Thoracic aorta (tissue), 2 donors: Measurements from ENCODE around the gene INAVA. TPM values are rescaled to one million over a fixed set of nuclear protein-coding genes. Genes with fewer than 3 reads are reported as not detected.
"Not testable (repeated sequence)": the region's sequence is repeated elsewhere in the genome, so short reads cannot be mapped to it uniquely, and the experiment has no call there.

Source experiments
- ATAC-seq: fragments of 150-250 bp; one replicate; pipeline ENCODE4 v1.8.0; 2017; ENCODE audit warnings: low read depth; ENCODE audit not compliant: insufficient number of reproducible peaks, low FRiP score
- DNase-seq: peaks from one replicate; pipeline ENCODE4 v3.0.0-alpha.2; 2020; ENCODE audit warnings: low spot score
- H3K27ac ChIP-seq, 2 donors: fragments of 200-600 bp; sonication (generic); 1 replicate in 1 of 2; 2 replicates in 1 of 2; pipeline ENCODE4 v1.5.1; 2016; ENCODE audit warnings: mild to moderate bottlenecking in 2 of 2, moderate library complexity in 2 of 2
- H3K27me3 ChIP-seq: fragments of 200-600 bp; sonication (generic); replicated peaks from 2 replicates; pipeline ENCODE4 v1.6.0; 2016; ENCODE audit warnings: mild to moderate bottlenecking; ENCODE audit not compliant: insufficient read depth
- H3K36me3 ChIP-seq: fragments of 200-600 bp; sonication (generic); one replicate; pipeline ENCODE4 v1.5.1; 2016
- H3K4me1 ChIP-seq, 2 donors: fragments of 200-600 bp; sonication (generic); 1 replicate in 1 of 2; 2 replicates in 1 of 2; pipeline versions ENCODE4 v1.5.1 to v1.6.0; 2016; ENCODE audit warnings: low read depth in 2 of 2, mild to moderate bottlenecking in 1 of 2; ENCODE audit not compliant: control insufficient read depth in 1 of 2
- H3K4me3 ChIP-seq: fragments of 200-600 bp; sonication (generic); 2 replicates; pipeline ENCODE4 v1.5.1; 2016; ENCODE audit warnings: mild to moderate bottlenecking
- H3K9me3 ChIP-seq: fragments of 200-600 bp; sonication (generic); 2 replicates; pipeline ENCODE4 v1.5.1; 2016
- CTCF ChIP-seq: fragments of 200-600 bp; sonication (generic); IDR thresholded peaks from one replicate; pipeline ENCODE4 v1.5.1; 2019; ENCODE audit warnings: antibody characterized with exemption
- total RNA-seq, 2 donors: library from RNA; depleted of rRNA; stranded (reverse); fragments of >200 nt; gene quantifications; one replicate each; pipeline versions ENCODE4 v1.1.0 to v1.2.3, GENCODE V29; 2016

Gene INAVA
- total RNA-seq, 2 donors from 2014 or later, result 1.8 to 3.5 TPM

GRCh38 chr1:200963076-200963475, 68.4 kb downstream of the INAVA start:
- no peak overlapping the region for H3K27ac ChIP-seq

GRCh38 chr1:200963888-200964287, 69.2 kb downstream of the INAVA start:
- H3K36me3 ChIP-seq, DNase-seq, H3K27me3 ChIP-seq, H3K27ac ChIP-seq, H3K4me3 ChIP-seq, H3K9me3 ChIP-seq, ATAC-seq, H3K4me1 ChIP-seq: not testable (repeated sequence)

More at GRCh38 chr1:200963076-200963475, 68.4 kb downstream of the INAVA start:
- no peak for DNase-seq
- Histone ChIP-seq H3K36me3 (no peaks in the 10 kb centered on the region), H3K4me3 (no peak overlapping the region), H3K9me3 (no peaks in the 10 kb centered on the region), H3K4me1 (no peaks in the 10 kb centered on the region), H3K27me3 (no peaks in the 10 kb centered on the region)
- TF ChIP-seq CTCF, result no peak
- no peak for ATAC-seq

Other genes starting within 250 kb of the INAVA start
- gene DDX59, start 225.0 kb upstream of the INAVA start, total RNA-seq, result 10 to 100 TPM; 16.5 to 27.1 TPM
- gene CAMSAP2, start 156.0 kb upstream of the INAVA start, total RNA-seq, result 10 to 100 TPM; 46.4 to 60.7 TPM
- not detected for gene GPR25, start 21.9 kb upstream of the INAVA start, total RNA-seq
- 1 to 10 TPM; 4.2 to 4.7 TPM for gene KIF21B, start 128.8 kb downstream of the INAVA start, total RNA-seq
- not detected for gene CACNA1S, start 217.5 kb downstream of the INAVA start, total RNA-seq
- gene ASCL5, start 232.3 kb downstream of the INAVA start, total RNA-seq, result not detected